RWPE1 (cell line): ENCODE measurements around the gene LHFPL2.

ENCODE experiments used
- CTCF ChIA-PET: fragments of 350-600 bp; sonication (Branson Sonifier 250); formaldehyde crosslinking; extraction: SDS; loops from one replicate; lab custom pipeline; 2021; lab: Yijun Ruan, JAX
- POLR2A ChIA-PET: fragments of 400-600 bp; formaldehyde crosslinking; extraction: SDS; loops from one replicate; lab custom pipeline; 2020; ENCODE audit warnings: antibody characterized with exemption; ENCODE audit not compliant: low non-redundant PET; lab: Yijun Ruan, JAX
- DNase-seq: peaks from one replicate; pipeline ENCODE4 v3.0.0; 2012; ENCODE audit warnings: low spot score
- H3K27ac ChIP-seq: fragments of 450-650 bp; 2 replicates; pipeline ENCODE4 v1.5.1; 2017
- CTCF ChIP-seq: fragments of 450-650 bp; conservative IDR thresholded peaks from 2 replicates; pipeline ENCODE4 v1.5.1; 2017; ENCODE audit warnings: low read depth, mild to moderate bottlenecking

LHFPL2 gene

GRCh38 chr5:78618303-78618702 is 30.3 kb downstream of the LHFPL2 start:
- no peak overlapping the region for H3K27ac ChIP-seq
- TF ChIP-seq CTCF, result no peak
- ChIA-PET CTCF (interaction anchor here (0.7 to 1.1 kb wide), 4 partner anchors 9 to 96 kb away, joined by 3 to 4 read pairs (median 3); no protein-coding TSS in a partner anchor), POLR2A (no interaction called here)
- DNase-seq, result no peak

DNA sequence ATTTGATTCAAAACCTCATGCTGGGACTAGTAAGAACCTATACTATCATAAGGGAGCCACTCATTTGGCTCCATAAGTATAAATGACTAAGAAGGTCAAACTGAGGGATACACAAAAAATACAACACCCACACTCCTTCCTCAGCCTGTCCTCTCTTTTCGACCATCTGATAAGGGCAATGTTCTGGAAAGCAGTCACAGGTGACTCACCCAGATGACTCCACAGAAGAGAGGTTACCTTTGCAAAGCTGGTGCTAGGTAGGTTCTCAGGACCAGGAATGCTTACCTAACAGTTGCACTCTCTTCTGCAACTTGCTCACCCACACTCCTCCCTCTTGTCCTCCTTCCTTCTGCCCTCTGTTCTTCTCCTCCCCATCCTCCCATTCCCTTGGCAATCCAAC is 32.9 kb downstream of the LHFPL2 start:
- no peak overlapping the region for H3K27ac ChIP-seq
- ChIA-PET CTCF (interaction anchor here (0.6 kb wide), 1 partner anchor 44 kb away, joined by 3 read pairs; no protein-coding TSS in a partner anchor), POLR2A (no interaction called here)
- TF ChIP-seq CTCF, result no peak
- DNase-seq, result peak; percentile 87

DNA sequence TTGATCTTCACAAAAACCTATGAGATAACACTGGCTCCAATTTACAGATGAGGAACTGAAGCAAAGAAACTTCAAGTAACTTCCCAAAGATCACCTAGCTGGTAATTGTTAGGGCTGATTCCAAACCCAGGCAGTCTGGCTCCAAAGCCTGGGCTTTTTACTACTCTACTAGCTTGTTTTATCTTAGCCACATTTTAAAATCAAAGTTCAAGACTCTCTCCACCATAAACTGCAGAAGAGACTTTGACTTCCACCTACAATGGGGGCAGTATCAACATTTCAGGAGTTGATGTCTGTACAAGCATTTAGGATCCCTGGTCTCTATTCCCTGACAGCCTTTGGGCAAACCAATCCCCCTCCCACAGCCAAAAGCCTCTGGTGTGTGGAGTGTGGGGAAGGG is 33.8 kb downstream of the LHFPL2 start:
- no peak for TF ChIP-seq CTCF
- no peak overlapping the region for H3K27ac ChIP-seq
- ChIA-PET POLR2A (no interaction called here), CTCF (no interaction called here)
- no peak for DNase-seq

DNA sequence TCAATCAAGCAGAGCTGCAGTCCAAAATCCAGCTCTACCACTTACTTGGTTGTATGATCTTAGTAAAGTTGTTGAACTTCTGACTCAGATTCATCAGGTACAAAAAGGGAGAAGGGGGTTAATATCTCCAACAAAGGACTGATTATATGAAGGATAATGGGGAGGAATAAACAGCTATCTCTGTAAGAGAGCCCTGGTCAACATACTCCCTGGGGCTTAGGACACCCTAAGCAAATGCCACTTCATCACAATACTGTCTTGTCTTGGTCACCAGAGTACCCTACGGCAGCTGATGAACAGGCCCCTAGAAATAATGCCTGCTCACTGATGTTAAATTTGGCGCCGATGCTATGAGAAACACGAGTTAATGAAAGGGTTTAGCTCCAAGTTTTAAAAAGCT is 34.8 kb downstream of the LHFPL2 start:
- no peak for TF ChIP-seq CTCF
- H3K27ac ChIP-seq, result no peak overlapping the region
- CTCF ChIA-PET, result interaction anchor here (0.7 kb wide), 1 partner anchor 21 kb away, joined by 3 read pairs; no protein-coding TSS in a partner anchor
- DNase-seq, result no peak
- POLR2A ChIA-PET, result interaction anchor here (0.6 kb wide), 1 partner anchor 291 kb away, joined by 3 read pairs; no protein-coding TSS in a partner anchor

GRCh38 chr5:78613151-78613533 is 35.4 kb downstream of the LHFPL2 start:
- POLR2A ChIA-PET, result no interaction called here
- no peak for TF ChIP-seq CTCF
- no peak overlapping the region for H3K27ac ChIP-seq
- DNase-seq, result no peak
- CTCF ChIA-PET, result no interaction called here

DNA sequence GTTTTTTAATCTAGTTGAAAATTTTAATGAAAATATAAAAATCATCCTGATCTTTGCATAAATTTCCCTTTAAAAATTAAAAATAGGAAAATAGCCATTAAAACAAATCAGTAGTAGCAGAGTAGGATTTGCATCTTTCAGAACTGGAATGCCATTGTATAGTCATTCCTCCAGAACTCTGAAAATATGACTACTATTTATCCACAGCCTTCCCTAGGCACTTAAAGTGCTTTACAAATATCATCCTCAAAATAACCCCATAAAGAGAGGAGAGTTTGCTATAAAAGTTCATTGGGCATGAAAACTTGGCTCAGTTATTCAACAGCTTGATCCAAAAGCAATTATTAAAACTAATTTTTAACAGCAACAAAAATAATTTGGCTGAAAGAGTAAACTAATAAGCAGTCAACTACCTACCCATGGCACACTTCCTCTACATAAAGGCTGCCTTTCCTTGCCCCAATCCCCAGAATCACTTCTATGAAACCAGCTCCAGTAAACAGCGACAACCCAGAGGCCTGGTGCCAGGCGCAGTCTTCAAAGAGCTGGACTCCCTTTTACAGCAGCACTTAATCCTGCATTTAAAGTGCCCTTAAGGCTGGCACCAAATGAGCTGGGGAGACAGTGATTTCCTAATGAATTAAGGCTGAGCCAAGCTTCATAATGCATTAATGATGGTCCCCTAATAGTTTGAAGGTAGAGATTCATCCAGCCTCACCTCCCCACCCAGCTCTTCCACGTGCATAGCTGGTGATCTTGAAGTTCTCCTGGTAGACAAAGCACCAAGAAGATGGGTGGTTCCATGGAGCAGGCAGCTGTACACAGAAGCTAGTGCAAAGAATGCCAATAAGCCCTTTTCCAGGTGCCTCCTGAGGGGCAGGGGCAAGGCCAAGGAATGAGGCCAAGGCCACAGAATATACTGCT is 36.1 kb downstream of the LHFPL2 start:
- no peak for TF ChIP-seq CTCF
- ChIA-PET POLR2A (no interaction called here), CTCF (interaction anchor here (1.0 kb wide), 1 partner anchor 13 kb away, joined by 3 read pairs; no protein-coding TSS in a partner anchor)
- DNase-seq, result no peak
- H3K27ac ChIP-seq, result no peak overlapping the region
